22Rv1 (cell line): ENCODE results near the gene SLC19A3.
A peak's percentile ranks its signal among the peaks of the same experiment; 100 is the strongest.
"Not testable (repeated sequence)": the region's sequence is repeated elsewhere in the genome, so short reads cannot be mapped to it uniquely, and the experiment has no call there.

Source experiments
- H3K27ac ChIP-seq: fragments of 450-650 bp; 2 replicates; pipeline ENCODE4 v1.5.1; 2017
- ZFX ChIP-seq: fragments of 450-650 bp; IDR thresholded peaks from 2 replicates; pipeline ENCODE4 v1.6.1; 2017; ENCODE audit warnings: antibody characterized with exemption, borderline replicate concordance
- TF ChIP-seq, protein P1 (sequence below): fragments of 450-650 bp; IDR thresholded peaks from 2 replicates; pipeline ENCODE4 v1.5.1; 2017; ENCODE audit warnings: mild to moderate bottlenecking

SLC19A3 gene

DNA sequence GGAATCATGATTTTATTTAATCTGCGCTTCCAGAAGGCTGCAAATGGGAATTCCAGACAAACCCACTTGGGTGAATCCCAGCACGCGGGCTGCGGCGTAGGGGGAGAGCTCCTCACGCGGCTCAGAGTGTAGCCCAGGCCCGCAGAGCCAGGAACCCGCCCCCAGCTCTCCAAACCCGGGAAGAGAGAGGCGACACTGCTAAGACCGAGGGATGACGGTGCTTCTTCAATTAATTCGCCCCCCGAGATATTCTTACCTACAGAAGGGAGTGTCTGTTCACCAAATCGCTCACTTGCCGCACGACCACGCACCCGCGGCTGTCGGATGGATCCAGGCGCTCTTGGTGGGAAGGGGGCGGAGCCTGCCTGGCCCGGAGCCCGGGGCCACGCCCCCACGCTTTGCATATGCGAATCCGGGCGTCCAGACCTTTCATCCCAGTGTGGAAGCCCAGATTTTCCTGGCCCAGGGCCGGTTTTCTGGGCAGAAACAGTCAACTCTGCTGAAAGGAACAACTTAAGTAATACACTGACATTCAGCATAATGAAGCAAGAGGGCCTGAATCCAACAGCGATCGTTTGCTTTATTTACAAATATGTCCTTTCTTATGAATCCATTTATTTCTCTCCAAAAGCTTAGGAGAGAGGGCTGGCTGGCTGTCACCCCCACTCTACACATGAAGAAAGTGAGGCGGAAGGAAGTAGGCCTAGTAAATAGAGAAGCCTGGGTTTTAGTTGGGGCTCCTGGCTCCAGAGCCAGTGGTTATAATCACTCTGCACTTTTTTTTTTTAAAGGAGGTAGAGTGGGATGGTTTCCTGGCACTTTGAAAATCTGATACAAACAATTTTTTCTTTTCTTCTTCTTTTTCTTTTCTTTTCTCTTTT is at the start of gene SLC19A3:
Gene SLC19A3 (minus strand): TSS at position 342 of the 881 bp plus-strand sequence. CDS start 15,710 bp downstream, outside the sequence.
- TF ChIP-seq, protein P1, sequence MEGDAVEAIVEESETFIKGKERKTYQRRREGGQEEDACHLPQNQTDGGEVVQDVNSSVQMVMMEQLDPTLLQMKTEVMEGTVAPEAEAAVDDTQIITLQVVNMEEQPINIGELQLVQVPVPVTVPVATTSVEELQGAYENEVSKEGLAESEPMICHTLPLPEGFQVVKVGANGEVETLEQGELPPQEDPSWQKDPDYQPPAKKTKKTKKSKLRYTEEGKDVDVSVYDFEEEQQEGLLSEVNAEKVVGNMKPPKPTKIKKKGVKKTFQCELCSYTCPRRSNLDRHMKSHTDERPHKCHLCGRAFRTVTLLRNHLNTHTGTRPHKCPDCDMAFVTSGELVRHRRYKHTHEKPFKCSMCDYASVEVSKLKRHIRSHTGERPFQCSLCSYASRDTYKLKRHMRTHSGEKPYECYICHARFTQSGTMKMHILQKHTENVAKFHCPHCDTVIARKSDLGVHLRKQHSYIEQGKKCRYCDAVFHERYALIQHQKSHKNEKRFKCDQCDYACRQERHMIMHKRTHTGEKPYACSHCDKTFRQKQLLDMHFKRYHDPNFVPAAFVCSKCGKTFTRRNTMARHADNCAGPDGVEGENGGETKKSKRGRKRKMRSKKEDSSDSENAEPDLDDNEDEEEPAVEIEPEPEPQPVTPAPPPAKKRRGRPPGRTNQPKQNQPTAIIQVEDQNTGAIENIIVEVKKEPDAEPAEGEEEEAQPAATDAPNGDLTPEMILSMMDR, result no peak
- TF ChIP-seq ZFX, result no peak
- no peak within 1 kb of the TSS for H3K27ac ChIP-seq

DNA sequence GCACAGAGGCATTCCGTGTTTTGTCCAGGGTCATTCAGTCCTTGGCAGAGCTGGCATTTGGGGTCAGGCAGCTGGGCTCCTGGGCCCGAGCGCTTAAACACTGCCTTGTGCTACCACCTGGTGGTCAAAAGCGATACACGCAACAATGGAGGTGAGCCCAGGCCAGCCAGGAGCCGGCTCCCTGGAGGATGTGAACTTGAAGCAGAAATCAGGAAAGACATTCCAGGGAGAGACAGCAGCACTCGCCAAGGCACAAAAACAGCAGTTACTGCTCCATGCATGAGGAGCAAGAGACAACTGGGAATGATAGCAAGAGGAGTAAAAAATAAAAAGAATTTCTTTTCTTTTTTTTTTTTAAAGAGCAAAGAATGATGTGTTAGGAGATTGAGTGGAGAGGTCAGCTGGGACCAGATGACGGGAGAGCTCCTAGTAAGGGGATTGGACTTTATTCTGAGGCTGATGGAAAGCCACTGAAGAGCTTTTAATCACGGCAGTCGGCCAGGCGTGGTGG is 48.6 kb upstream of the SLC19A3 start:
- no peak overlapping the region for H3K27ac ChIP-seq
- no peak for TF ChIP-seq ZFX
- TF ChIP-seq, protein P1, result peak; percentile 85

DNA sequence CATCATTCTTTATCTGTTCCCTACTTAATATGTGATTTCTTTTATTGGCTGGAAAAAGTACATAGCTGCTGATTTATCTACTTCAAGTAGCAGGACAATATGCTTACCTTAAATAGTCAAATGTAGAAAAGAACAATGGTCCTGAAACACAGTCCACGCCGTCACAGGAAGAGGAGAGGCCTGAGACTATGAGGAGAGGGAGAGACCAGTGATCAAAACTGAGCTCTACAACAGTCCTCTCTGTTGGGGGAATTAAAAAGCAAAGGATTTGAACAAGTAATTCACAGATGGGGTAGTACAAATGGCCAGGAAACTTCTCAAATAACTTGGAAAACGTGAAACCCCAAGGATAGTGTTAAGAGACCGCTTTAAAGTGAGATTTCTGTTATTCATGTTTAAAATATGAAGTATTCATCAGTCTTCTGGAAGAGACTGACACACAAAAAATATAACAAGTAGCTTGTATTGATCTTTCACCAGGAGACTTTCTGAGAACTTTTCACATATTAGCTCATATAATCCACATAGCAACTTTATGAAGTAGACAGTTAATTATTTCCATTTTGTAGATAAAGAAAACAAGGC is 48.1 kb upstream of the SLC19A3 start:
- H3K27ac ChIP-seq, result no peak overlapping the region
- TF ChIP-seq, protein P1, result no peak
- no peak for TF ChIP-seq ZFX

DNA sequence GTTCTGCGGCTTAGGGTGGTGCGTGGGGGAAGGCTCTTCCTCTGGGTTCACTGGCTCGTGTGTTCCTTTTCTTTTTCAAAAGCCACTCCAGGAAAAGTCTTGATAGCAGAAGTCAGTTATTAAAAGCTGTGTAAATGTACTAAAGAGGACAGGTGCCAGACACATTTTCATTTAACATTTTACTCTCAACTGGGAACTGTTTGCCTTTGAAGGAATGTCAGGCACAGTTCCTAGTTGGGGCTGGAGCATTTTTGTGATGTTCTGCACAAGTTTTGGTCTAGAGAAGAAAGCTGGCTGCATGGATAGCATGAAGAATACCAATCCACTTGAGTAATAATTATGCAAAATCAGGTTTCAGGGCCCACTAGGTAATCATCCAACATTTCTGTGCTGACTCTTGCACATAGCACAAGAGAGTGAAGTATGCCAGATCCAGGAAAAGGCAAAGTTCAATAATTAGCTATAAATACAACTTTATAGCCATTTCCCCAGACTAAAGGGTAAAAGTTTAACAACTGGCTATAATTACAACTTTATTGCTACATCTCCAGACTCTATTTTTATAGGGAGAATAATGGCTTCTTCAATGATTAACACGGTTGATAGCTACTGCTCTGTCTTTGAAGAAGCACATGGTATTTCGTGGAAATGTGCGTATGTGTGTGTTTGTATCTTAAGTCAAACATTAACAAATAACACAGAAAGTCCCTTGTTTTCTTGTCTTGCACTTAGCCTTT is 44.1 kb upstream of the SLC19A3 start:
- no peak overlapping the region for H3K27ac ChIP-seq
- TF ChIP-seq ZFX, result no peak
- TF ChIP-seq, protein P1, result no peak

DNA sequence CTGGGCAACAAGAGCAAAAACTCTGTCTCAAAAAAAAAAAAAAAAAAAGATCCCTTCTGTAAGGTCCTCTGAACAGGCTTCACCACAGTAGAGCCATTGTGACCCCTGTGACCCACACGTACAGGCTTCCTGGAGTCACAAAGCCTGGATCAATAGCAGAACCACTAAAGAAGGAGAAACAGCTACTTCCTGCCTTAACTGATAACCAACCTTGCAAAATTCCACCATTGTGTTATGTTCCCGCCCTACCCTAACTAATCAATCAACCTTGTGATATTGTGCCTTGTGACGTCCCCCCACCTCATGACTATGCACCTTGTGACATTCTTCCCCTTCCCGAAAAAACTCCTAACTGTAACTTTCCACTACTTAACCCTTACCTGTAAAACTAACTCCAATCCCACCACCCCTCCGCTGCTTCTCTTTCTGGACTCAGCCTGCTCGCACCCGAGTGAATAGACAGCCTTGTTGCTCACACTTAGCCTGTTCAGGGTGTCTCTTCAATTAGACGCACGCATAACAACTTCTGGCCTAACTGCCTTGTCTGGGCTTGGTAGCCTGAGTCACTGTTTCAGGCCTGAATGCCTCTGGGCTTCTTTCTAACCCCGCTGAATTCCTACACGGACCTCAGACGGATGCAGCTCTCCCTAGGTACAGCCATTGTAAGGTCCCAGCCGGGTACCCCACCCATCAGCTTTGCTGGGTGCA is 41.7 kb upstream of the SLC19A3 start:
- no peak overlapping the region for H3K27ac ChIP-seq

DNA sequence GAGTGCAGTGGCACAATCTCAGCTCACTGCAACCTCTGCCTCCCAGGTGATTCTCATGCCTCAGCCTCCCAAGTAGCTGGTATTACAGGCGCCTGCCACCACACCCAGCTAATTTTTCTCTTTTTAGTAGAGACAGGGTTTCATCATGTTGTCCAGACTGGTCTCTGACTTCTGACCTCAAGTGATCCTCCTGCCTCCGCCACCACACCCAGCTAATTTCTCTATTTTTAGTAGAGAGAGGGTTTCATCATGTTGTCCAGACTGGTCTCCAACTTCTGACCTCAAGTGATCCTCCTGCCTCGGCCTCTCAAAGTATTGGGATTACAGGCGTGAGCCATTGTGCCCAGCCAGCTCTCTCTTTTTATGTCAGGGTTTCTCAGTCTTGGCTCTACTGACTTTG is 38.4 kb upstream of the SLC19A3 start:
- not testable (repeated sequence) for H3K27ac ChIP-seq

More for the DNA sequence above, 41.7 kb upstream of the SLC19A3 start:
- TF ChIP-seq ZFX, result no peak

DNA sequence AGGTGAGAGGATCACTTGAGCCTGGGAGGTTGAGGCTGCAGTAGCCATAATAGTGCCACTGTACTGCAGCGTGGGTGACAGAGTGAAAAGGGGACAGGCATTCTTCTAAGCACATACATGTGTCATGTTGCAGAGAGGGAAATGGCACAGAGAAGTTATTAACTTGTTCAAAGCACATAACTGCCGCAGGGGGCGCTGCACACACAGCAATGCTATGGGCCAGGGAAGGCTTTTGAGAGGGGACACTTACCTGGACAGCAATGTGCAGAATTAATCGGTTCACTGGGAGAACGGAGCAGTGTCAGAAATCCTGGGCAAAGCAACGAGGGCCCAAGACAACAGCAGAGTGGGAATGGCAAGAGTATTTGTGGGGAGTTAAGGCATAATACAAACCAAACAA is 30.3 kb upstream of the SLC19A3 start:
- TF ChIP-seq ZFX, result no peak
- TF ChIP-seq, protein P1, result peak; percentile 76
- H3K27ac ChIP-seq, result no peak overlapping the region
